NK-92 (cell line): ENCODE data around the gene HYAL1.
"Not testable (repeated sequence)": the region's sequence is repeated elsewhere in the genome, so short reads cannot be mapped to it uniquely, and the experiment has no call there.

Experiments used
- DNase-seq: peaks from one replicate; lab custom pipeline; 2025; ENCODE audit not compliant: unreplicated experiment; lab: John Stamatoyannopoulos, UW

The HYAL1 gene

DNA sequence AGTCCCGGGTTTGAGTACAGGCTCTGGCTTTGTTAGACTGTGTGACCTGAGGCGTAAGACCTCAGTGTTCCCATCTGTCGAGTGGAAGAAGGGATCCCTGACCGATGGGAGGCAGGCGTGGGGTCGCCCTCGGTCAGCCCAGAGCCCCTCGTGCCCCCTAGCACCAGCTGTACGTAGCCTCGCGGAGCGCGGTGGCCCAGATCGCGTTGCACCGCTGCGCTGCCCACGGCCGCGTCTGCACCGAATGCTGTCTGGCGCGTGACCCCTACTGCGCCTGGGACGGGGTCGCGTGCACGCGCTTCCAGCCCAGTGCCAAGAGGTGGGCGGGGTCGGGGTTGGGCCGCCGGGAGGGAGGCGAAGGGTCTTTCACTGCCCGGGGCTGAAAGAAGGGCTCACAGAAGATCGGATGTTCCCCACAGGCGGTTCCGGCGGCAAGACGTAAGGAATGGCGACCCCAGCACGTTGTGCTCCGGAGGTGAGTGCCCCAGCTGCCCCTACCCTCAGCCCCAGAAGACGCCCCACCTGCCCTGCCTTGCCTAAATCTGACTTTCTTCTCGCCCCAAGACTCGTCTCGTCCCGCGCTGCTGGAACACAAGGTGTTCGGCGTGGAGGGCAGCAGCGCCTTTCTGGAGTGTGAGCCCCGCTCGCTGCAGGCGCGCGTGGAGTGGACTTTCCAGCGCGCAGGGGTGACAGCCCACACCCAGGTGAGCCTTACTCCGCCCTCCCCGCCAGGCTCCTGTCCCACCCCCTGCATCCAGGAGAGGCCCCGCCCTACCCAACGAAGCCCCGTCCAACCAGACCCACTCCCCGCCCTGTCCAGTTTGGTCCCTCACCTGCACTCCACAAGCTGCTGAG lies 28.0 kb downstream of the HYAL1 start:
- DNase-seq, result no peak

- DNase-seq, result no peak
Observed at GRCh38 chr3:50274371-50275104, 28.8 kb downstream of the HYAL1 start.

- DNase-seq, result no peak
Observed at GRCh38 chr3:50273689-50274065, 29.7 kb downstream of the HYAL1 start.

DNA sequence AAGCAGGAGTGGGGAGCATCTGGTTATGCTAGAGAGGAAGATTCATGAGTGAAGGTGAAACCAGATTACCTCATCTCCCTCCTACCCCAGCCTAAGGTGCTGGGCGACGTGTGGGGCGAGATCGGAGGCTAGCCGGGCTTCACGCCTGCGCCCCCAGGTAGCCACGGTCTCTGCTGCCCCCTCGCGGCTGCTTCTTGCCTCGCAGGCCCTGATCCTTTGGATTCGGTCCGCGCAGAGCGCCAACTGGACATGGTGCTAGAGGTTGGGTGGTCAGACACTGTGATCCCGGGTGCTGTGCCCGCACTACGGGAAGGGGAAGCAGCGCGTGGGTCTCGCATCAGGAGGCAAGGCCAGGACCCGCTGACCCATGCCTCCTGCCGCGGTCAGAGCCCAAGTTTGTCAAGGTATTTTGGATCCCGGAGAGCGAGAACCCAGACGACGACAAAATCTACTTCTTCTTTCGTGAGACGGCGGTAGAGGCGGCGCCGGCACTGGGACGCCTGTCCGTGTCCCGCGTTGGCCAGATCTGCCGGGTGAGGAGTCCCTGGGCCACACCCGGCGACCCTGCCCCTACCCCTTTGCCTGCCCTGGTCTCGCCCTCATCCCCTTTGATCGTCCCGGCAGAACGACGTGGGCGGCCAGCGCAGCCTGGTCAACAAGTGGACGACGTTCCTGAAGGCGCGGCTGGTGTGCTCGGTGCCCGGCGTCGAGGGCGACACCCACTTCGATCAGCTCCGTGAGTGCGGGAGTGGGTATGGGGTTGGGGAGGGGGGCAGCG lies 30.3 kb downstream of the HYAL1 start:
- DNase-seq, result no peak

DNA sequence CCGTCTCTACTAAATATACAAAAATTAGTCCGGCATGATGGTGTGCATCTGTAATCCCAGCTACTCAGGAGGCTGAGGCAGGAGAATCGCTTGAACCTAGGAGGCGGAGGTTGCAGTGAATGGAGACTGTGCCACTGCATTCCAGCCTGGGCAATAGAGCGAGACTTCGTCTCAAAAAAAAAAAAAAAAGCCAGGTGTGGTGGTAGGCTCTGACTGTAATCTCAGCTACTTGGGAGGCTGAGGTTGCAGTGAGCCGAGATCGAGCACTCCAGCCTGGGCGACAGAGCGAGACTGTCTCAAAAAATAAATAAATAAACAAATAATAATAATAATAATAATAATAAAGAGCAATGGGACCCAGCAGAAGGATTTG lies 30.9 kb downstream of the HYAL1 start:
- DNase-seq, result not testable (repeated sequence)

DNA sequence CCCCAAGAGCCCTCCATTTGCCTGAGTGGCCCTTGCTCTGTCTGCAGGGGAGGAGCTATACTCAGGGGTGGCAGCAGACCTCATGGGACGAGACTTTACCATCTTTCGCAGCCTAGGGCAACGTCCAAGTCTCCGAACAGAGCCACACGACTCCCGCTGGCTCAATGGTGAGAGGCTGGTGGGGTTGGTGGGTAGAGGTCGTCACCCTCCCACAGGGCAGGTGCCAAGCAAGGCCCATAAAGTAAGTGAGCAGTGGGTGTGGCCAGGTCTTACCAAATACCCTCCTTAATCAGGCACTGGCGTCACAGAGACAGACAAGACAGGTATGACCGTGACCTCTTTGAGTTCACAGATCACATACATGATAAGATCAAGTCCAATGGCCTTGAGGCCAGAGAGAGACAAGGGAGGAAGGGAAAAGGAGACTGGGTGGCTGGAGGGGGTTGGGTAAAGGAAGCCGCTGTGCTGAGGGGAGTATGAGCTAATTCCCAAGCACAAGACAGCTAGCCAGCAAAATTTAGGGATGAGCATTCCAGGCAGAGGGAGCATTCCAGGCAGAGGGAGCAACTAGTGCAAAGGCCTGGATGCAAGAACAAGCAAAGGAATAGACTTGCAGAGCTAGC lies 31.9 kb downstream of the HYAL1 start:
- no peak for DNase-seq

GRCh38 chr3:50270422-50271224 lies 32.8 kb downstream of the HYAL1 start:
- no peak for DNase-seq

- DNase-seq, result no peak
Observed at GRCh38 chr3:50269977-50270413, 33.4 kb downstream of the HYAL1 start.

DNA sequence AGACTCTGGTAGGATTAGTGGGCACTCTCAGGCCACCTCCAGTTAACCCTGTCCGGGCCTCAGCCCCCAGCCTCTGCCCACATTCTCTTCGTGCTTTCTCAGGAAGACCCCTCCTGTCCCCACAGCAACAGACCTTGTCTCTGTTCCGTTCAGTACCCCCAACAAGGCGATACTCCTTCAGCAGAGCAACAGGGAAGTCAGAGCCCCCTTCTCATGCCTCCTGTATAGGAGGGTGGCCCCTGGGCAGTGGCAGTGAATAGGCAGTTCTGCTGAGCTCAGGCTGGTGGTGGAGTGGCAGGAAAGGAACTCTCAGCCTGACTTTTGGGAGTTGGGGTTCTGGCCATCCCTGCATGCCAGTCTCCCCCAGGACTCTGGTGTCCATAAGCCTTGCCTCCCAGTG lies 33.9 kb downstream of the HYAL1 start:
- DNase-seq, result no peak

GRCh38 chr3:50268703-50269451 lies 34.5 kb downstream of the HYAL1 start, which contains the start of gene SEMA3B:
SEMA3B (plus strand) TSS chr3:50269147; CDS start chr3:50269241, 94 bp downstream.
- DNase-seq, result no peak

DNA sequence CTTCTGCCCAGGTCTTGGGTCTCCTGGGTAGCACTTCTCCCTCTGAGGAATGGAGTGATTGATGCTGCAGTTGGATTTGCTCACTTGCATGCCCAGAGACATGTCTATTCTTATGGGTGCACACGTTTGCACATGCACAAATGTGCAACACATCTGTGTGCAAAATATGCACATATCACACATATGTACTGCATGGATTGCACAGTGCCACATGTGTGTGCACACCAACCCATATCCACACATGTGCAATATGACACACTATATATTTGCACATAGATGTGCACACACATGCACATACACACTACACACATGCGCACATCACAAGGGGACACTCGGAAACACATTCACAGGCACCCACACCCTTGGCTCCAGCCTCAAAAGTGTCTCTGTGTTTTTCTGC lies 35.1 kb downstream of the HYAL1 start:
- DNase-seq, result no peak

- no peak for DNase-seq
Observed at GRCh38 chr3:50267280-50267913, 36.0 kb downstream of the HYAL1 start.

DNA sequence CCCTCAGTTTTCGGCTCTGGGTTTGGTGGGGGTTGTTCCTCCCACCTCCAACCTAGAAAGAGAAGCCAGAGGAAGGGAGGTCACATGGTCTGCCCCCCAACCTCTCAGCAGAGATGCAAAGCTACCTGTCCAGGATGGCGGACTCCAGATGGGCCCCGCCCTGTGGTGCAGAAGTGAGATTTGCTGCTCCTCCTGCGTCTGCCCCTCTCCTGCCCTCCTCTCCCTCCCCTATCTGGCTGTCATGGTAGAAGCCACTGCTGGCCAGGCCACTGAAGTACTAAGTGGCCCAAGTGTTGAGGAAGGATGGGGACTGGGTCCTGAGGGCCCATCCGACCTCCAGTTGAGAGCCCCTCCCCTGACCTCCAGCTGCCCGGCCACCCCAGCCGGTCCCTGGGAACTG lies 36.5 kb downstream of the HYAL1 start:
- DNase-seq, result no peak

GRCh38 chr3:50266017-50266416 lies 37.4 kb downstream of the HYAL1 start:
- DNase-seq, result no peak

GRCh38 chr3:50265571-50265970 lies 37.8 kb downstream of the HYAL1 start:
- DNase-seq, result no peak

GRCh38 chr3:50264964-50265485 lies 38.3 kb downstream of the HYAL1 start:
- DNase-seq, result no peak

GRCh38 chr3:50264383-50264963 lies 38.9 kb downstream of the HYAL1 start:
- no peak for DNase-seq
